Loucy (cell line): ENCODE measurements around the gene PRKN.

Experiments used
- H2AFZ ChIP-seq: fragments of 200-600 bp; sonication (generic); 2 replicates; pipeline ENCODE4 v1.6.0; 2016; ENCODE audit warnings: antibody characterized with exemption, mild to moderate bottlenecking, low read length, moderate library complexity
- H3F3A ChIP-seq: fragments of 200-600 bp; 2 replicates; pipeline ENCODE4 v1.6.0; 2016; ENCODE audit warnings: antibody characterized with exemption, low read depth, mild to moderate bottlenecking
- H3K27me3 ChIP-seq: fragments of 200-600 bp; sonication (generic); 2 replicates; pipeline ENCODE4 v1.6.1; 2014; ENCODE audit warnings: low read length, mild to moderate bottlenecking; ENCODE audit not compliant: insufficient read depth, poor library complexity, severe bottlenecking
- H3K36me3 ChIP-seq: fragments of 200-600 bp; sonication (generic); 2 replicates; pipeline ENCODE4 v1.6.1; 2016; ENCODE audit warnings: low read length; ENCODE audit not compliant: insufficient read depth
- H3K4me1 ChIP-seq: fragments of 200-600 bp; sonication (generic); 2 replicates; pipeline ENCODE4 v1.5.1; 2014; ENCODE audit warnings: low read length, mild to moderate bottlenecking; ENCODE audit not compliant: insufficient read depth, poor library complexity, severe bottlenecking
- H3K4me2 ChIP-seq: fragments of 200-600 bp; sonication (generic); 2 replicates; pipeline ENCODE4 v1.6.0; 2014; ENCODE audit warnings: antibody characterized with exemption, low read length, low read depth, mild to moderate bottlenecking; ENCODE audit not compliant: poor library complexity, severe bottlenecking
- H3K4me3 ChIP-seq: fragments of 200-600 bp; sonication (generic); 2 replicates; pipeline ENCODE4 v1.5.1; 2014; ENCODE audit warnings: low read length, mild to moderate bottlenecking, mixed read lengths; ENCODE audit not compliant: poor library complexity, severe bottlenecking
- H3K79me2 ChIP-seq: fragments of 200-600 bp; sonication (generic); 2 replicates; pipeline ENCODE4 v1.6.1; 2014; ENCODE audit warnings: low read length; ENCODE audit not compliant: insufficient read depth
- H3K9ac ChIP-seq: fragments of 200-600 bp; sonication (generic); 2 replicates; pipeline ENCODE4 v1.6.0; 2014; ENCODE audit warnings: mild to moderate bottlenecking, low read depth, low read length, moderate library complexity; ENCODE audit not compliant: poor library complexity, severe bottlenecking
- H3K9me2 ChIP-seq: fragments of 200-600 bp; sonication (generic); replicated peaks from 2 replicates; pipeline ENCODE4 v1.6.1; 2016; ENCODE audit warnings: low read depth, low read length, mixed read lengths
- H3K9me3 ChIP-seq: fragments of 200-600 bp; sonication (generic); 2 replicates; pipeline ENCODE4 v1.6.1; 2014; ENCODE audit warnings: mild to moderate bottlenecking, antibody characterized with exemption, low read length, low read depth; ENCODE audit not compliant: insufficient read depth
- H4K20me1 ChIP-seq: fragments of 200-600 bp; sonication (generic); 2 replicates; pipeline ENCODE4 v1.6.0; 2014; ENCODE audit warnings: antibody characterized with exemption, low read length, mild to moderate bottlenecking; ENCODE audit not compliant: insufficient read depth, poor library complexity, severe bottlenecking
- EZH2phosphoT487 ChIP-seq: fragments of 200-600 bp; IDR thresholded peaks from 2 replicates; pipeline ENCODE4 v1.6.1; 2018; ENCODE audit warnings: antibody characterized with exemption, mild to moderate bottlenecking, moderate library complexity, borderline replicate concordance
- TF ChIP-seq, protein P1 (sequence below): fragments of 200-600 bp; sonication (generic); conservative IDR thresholded peaks from 2 replicates; pipeline ENCODE4 v1.5.1; 2014; ENCODE audit warnings: mild to moderate bottlenecking, antibody characterized with exemption, low read length

Gene PRKN

DNA sequence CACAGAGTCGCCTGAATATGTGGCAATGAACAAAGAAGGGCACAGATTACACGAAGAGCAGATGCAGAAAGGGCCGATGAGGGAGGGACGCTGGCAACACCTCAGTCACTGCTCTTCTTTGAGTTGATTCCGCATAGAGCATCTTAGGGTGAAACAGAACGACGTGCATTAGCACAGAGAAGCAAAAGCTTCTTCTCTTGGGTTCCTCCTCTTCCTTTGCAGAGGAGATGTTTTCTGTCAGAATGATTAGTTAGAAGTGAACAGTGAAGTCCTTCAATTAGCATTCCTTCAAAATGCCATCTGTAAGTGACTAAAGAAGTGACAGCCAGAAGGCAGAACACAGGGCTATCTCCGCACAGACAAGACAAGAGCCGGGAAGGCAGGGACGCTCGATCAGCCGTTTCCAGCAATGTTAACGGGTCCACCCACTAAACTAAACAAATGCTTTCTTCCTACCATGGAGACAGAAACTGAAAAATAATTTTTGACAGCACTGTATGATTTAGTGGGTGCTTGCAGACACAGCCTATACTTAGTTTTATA is 1233.9 kb downstream of the PRKN start:
- H3K4me2 ChIP-seq = no peak overlapping the region
- no peak overlapping the region for H2AFZ ChIP-seq
- H3K36me3 ChIP-seq = no peaks in the 10 kb centered on the region
- TF ChIP-seq EZH2phosphoT487 = no peak
- TF ChIP-seq, protein P1, sequence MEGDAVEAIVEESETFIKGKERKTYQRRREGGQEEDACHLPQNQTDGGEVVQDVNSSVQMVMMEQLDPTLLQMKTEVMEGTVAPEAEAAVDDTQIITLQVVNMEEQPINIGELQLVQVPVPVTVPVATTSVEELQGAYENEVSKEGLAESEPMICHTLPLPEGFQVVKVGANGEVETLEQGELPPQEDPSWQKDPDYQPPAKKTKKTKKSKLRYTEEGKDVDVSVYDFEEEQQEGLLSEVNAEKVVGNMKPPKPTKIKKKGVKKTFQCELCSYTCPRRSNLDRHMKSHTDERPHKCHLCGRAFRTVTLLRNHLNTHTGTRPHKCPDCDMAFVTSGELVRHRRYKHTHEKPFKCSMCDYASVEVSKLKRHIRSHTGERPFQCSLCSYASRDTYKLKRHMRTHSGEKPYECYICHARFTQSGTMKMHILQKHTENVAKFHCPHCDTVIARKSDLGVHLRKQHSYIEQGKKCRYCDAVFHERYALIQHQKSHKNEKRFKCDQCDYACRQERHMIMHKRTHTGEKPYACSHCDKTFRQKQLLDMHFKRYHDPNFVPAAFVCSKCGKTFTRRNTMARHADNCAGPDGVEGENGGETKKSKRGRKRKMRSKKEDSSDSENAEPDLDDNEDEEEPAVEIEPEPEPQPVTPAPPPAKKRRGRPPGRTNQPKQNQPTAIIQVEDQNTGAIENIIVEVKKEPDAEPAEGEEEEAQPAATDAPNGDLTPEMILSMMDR = no peak
- no peaks in the 10 kb centered on the region for H3K4me1 ChIP-seq
- no peak overlapping the region for H3K4me3 ChIP-seq
- H3F3A ChIP-seq = no peaks in the 10 kb centered on the region
- no peaks in the 10 kb centered on the region for H3K27me3 ChIP-seq
- no peaks in the 10 kb centered on the region for H4K20me1 ChIP-seq
- H3K9me3 ChIP-seq = no peaks in the 10 kb centered on the region
- no peaks in the 10 kb centered on the region for H3K9me2 ChIP-seq
- H3K9ac ChIP-seq = no peak overlapping the region
- no peaks in the 10 kb centered on the region for H3K79me2 ChIP-seq

DNA sequence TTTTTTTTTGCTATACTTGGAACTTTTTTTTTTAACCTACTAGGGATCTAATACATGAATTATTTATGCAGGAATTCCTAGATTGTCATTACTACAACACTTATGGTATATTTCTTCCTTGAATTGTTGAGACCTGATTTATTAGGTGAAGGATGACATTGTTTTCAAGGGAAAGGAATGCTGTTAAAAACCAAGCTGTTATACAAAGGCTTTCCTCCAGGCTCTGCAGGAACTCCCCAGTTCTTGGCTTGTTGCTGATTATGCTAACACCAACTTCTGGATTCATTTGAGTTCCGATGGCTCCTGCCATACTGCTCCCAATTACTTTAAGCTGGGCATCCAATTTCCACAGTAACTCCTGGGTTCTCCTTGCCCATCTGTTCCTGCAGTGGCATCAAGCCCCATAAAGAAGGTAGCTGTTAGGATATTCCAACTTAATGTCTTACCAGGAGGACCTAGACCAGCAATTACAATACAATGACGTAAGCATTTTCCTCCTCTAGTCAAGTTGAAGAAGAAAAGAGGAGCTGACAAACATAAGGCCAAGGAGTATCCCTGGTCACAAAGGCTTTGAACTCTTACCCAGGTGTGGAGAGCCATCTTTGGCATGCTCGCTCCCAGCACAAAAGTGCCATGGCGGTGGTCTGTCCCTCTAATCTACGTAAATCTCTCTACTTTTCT is 1237.8 kb downstream of the PRKN start:
- no peaks in the 10 kb centered on the region for H3F3A ChIP-seq
- no peaks in the 10 kb centered on the region for H3K79me2 ChIP-seq
- no peak for TF ChIP-seq EZH2phosphoT487
- TF ChIP-seq, protein P1 = no peak
- no peak overlapping the region for H3K4me2 ChIP-seq
- no peaks in the 10 kb centered on the region for H3K4me1 ChIP-seq
- no peak overlapping the region for H3K4me3 ChIP-seq
- H3K9ac ChIP-seq = no peak overlapping the region
- H2AFZ ChIP-seq = no peak overlapping the region
- H3K9me3 ChIP-seq = no peaks in the 10 kb centered on the region
- H3K27me3 ChIP-seq = no peaks in the 10 kb centered on the region
- no peaks in the 10 kb centered on the region for H4K20me1 ChIP-seq
- H3K9me2 ChIP-seq = no peaks in the 10 kb centered on the region
- H3K36me3 ChIP-seq = no peaks in the 10 kb centered on the region

DNA sequence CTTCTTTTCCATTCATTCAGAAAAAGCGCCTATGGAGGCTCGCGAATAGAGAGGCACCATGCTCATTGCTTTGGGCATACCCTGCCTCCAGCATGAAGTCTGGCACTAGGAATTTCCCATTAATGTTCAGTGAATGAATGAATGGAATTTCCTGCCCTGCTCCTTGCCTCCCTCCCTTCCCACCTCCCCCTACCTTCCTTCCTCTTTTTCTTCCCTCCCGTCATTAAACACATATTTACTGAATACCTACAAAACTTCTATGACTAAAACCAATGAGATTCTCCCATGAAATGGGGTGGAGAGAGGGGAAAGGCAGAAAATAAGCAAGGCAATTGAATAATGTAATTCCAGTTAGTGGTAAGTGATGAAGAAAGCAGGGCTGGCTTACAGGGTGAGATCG is 1239.9 kb downstream of the PRKN start:
- no peaks in the 10 kb centered on the region for H3K79me2 ChIP-seq
- no peak overlapping the region for H3K9ac ChIP-seq
- H3K27me3 ChIP-seq = no peaks in the 10 kb centered on the region
- no peaks in the 10 kb centered on the region for H4K20me1 ChIP-seq
- no peak for TF ChIP-seq EZH2phosphoT487
- TF ChIP-seq, protein P1 = no peak
- H3K4me1 ChIP-seq = no peaks in the 10 kb centered on the region
- H3F3A ChIP-seq = no peaks in the 10 kb centered on the region
- H3K4me2 ChIP-seq = no peak overlapping the region
- no peak overlapping the region for H2AFZ ChIP-seq
- H3K36me3 ChIP-seq = no peaks in the 10 kb centered on the region
- H3K4me3 ChIP-seq = no peak overlapping the region
- H3K9me2 ChIP-seq = no peaks in the 10 kb centered on the region
- H3K9me3 ChIP-seq = no peaks in the 10 kb centered on the region
